Right lobe of liver (tissue), 6 donors: ENCODE results near the gene OSM. TPM values are rescaled to one million over a fixed set of nuclear protein-coding genes. Genes with fewer than 3 reads are reported as not detected.

Experiments
- ATAC-seq, 4 donors: fragments of 200-7000 bp; cut with Tn5 transposase; one replicate each; pipeline ENCODE4 v1.9.1; 2020; ENCODE audit warnings: mild to moderate bottlenecking in 4 of 4, moderate library complexity in 4 of 4
- DNase-seq, 3 donors: peaks; one replicate each; pipeline ENCODE4 v3.0.0-alpha.2; 2020
- H3K27ac ChIP-seq, 3 donors: fragments of 200-600 bp; one replicate each; pipeline ENCODE4 v1.8.0; 2022
- H3K27me3 ChIP-seq, 2 donors: fragments of 200-600 bp; one replicate each; pipeline ENCODE4 v1.8.0; 2022
- H3K36me3 ChIP-seq, 4 donors: fragments of 200-600 bp; sonication (generic) in 1 of 4; one replicate each; pipeline versions ENCODE4 v1.5.1 to v1.8.0; 2017 to 2022; ENCODE audit warnings: control low read depth in 1 of 4
- H3K4me1 ChIP-seq, 4 donors: fragments of 200-600 bp; sonication (generic) in 1 of 4; one replicate each; pipeline versions ENCODE4 v1.5.1 to v1.8.0; 2017 to 2022; ENCODE audit warnings: control low read depth in 1 of 4
- H3K4me3 ChIP-seq, 3 donors: fragments of 200-600 bp; one replicate each; pipeline ENCODE4 v1.8.0; 2022
- H3K9me3 ChIP-seq, 4 donors: fragments of 200-600 bp; sonication (generic) in 1 of 4; one replicate each; pipeline versions ENCODE4 v1.5.1 to v1.8.0; 2017 to 2022; ENCODE audit warnings: control low read depth in 1 of 4
- CTCF ChIP-seq, 4 donors: fragments of 200-600 bp in 3 of 4; fragments of 450-650 bp in 1 of 4; IDR thresholded peaks; one replicate each; pipeline versions ENCODE4 v1.5.1 to v1.8.0; 2016 to 2022; ENCODE audit warnings: antibody characterized with exemption in 4 of 4, mild to moderate bottlenecking in 2 of 4
- POLR2A ChIP-seq: fragments of 450-650 bp; IDR thresholded peaks from one replicate; pipeline ENCODE4 v1.6.1; 2017; ENCODE audit warnings: antibody characterized with exemption, mild to moderate bottlenecking
- WGBS: methylation state at CpG from one replicate; pipeline ENCODE4 v1.1.6; 2018; ENCODE audit warnings: low coverage, low lambda C conversion rate; ENCODE audit not compliant: insufficient coverage; ENCODE audit errors: missing lambda C conversion rate; 5-methylcytosine and 5-hydroxymethylcytosine counted together
- intact Hi-C, 2 donors: fragments of 100-400 bp; cut with DNase I; formaldehyde crosslinking; loops; one replicate each; pipeline versions ENCODE4 v1.11.2 to v1.14.1; 2022
- total RNA-seq, 6 experiments: library from RNA; depleted of rRNA in 2 of 6; stranded (reverse); fragments of >200 nt in 2 of 6; fragmentation: NEBNext Ultra II Directional in 3 of 6; extraction: Animal tissue kit (Norgen Biotek cat#: 25700) in 3 of 6; gene quantifications; one replicate each; pipeline versions ENCODE4 v1.1.0 to v1.2.4, GENCODE V29; 2016 to 2023
- donor health status: DM: no; HTN: yes; CAD: no.
- donor health status: DM: no; HTN: no; CAD: no.
- donor health status: DM: no; HTN: no; CAD: no.
- donor health status: DM: no; HTN: yes; CAD: no.
- donor health status: DM: no; HTN: yes; CAD: no.

Gene OSM
- total RNA-seq, 6 experiments from 2014 or later = 0.10 to 0.75 (median 0.19) TPM; not detected in 2

DNA sequence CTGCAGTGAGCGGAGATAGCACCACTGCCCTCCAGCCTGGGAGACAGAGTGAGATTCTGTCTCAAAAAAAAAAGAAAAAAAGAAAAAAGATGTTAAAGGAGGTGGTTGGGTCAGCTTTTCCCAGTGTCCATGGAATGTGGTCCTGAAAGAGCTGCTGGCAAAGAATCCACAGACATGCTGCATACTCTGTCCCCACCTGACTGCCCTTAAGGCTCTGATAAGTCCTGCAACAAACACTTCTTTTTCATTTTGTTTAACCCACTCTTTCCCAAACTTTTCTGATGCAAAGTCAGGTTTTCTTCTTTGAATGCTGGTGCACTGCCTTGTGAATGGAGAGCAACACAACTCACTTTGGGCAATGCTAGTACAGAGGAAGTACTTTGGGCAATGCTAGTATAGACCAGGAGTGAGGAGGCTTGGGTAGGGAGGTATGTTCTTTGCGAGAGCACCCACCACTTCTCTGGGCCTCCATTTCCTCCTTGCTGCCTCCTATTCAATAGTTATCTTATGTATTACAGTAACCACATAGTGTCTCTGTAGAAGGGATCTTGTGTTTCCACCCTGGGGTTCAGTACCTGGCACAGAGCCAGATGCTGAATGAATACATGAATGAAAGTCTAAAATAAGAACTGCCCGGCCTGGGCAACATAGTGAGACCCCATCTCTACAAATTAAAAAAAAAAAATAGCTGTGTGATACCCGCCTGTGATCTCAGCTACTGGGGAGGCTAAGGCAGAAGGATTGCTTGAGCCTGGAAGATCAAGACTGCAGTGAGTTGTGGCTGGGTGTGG is 39.0 kb downstream of the OSM start:
- Histone ChIP-seq H3K9me3 (no peaks in the 10 kb centered on the region), H3K4me3 (no peak overlapping the region), H3K27ac (no peak overlapping the region), H3K4me1 (no peaks in the 10 kb centered on the region), H3K36me3 (no peaks in the 10 kb centered on the region), H3K27me3 (no peaks in the 10 kb centered on the region)
- 57% methylated on average over 4 of the region's 4 CpGs for WGBS
- no peak for ATAC-seq
- no peak for DNase-seq
- TF ChIP-seq CTCF (IDR thresholded peaks at IDR 0.05) = no peak
- TF ChIP-seq POLR2A = no peak
- intact Hi-C loops = no loop called here

DNA sequence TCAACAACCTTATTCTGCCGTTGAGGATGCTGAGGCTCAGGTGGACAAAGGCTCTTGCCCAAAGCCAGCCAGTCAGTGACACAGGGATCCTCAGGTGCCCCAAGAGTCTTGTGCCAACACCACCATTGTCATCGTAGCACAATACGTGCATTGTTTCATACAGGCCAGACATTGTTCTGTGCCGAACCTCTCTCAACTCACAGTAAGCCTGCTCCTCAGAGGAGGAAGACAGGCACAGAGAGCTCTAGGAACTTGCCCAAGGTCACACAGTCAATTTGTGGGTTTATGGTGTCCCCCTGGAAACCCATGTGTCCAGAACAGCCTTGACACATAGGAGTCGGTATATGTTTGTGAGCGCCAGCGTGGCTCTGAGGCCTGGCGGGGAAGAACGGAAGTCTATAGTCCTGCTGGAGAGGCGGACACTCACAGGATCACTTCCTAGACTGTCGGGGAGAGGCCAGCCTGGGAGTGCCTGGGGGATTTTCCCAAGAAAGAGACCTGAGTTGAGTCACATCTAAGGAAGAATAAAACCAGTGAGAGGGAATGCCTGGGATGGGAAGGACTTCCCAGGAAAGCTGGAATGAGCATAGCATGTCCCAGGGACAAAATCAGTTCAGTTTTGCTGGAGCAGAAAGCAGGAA is 40.3 kb downstream of the OSM start:
- intact Hi-C loops = no loop called here
- TF ChIP-seq POLR2A (no peak), CTCF (IDR thresholded peaks at IDR 0.05) (no peak)
- no peaks in the 10 kb centered on the region for H3K36me3 ChIP-seq
- no peak overlapping the region for H3K27ac ChIP-seq
- no peaks in the 10 kb centered on the region for H3K27me3 ChIP-seq
- no peak overlapping the region for H3K4me3 ChIP-seq
- H3K9me3 ChIP-seq = no peaks in the 10 kb centered on the region
- no peaks in the 10 kb centered on the region for H3K4me1 ChIP-seq
- WGBS = 94% methylated on average over 7 of the region's 11 CpGs
- DNase-seq (no peak), ATAC-seq (no peak)

- no peak overlapping the region for H3K27ac ChIP-seq
- intact Hi-C loops = no loop called here
- no peaks in the 10 kb centered on the region for H3K4me1 ChIP-seq
- DNase-seq (no peak), ATAC-seq (no peak)
- H3K4me3 ChIP-seq = no peak overlapping the region
- no peaks in the 10 kb centered on the region for H3K9me3 ChIP-seq
- no peaks in the 10 kb centered on the region for H3K36me3 ChIP-seq
- TF ChIP-seq CTCF (IDR thresholded peaks at IDR 0.05) (no peak), POLR2A (no peak)
- H3K27me3 ChIP-seq = no peaks in the 10 kb centered on the region
- 49% methylated on average over 6 of the region's 7 CpGs for WGBS
These were observed 41.3 kb downstream of the OSM start for GRCh38 chr22:30225220-30225927.

DNA sequence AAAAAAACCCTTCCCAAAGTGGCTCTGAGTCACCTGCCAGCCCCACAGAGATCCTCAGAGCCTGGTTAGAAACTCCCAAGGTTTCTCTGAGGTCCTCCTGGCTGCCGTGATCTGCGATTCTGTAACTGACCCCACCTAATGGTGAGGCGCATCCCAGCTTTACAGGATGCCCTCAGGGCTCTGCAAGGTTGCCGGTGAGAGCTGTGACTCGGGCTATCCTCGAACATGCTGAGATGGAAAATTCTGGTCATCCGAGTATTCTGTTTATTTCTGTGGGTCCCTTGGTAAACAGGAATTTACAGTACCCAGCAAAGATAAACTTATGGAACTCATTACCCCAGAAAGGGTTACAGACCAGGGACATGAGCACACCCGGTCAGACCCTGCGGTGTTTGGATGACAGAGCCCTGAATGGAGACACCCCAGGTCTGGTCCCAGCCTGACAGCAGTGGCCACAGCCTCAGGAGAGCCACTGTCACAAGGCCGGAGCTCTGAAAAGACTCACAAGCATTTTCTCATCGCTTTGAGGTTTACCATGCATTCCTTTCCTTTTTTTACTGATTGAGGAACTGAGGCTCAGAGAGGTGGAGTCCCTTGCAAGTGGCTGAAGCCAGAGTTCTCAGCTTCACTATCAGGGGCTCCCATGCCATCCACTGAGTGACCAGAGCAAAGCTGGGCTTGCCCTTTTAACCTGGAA is 42.3 kb downstream of the OSM start:
- intact Hi-C loops = no loop called here
- Histone ChIP-seq H3K4me3 (no peak overlapping the region), H3K9me3 (no peaks in the 10 kb centered on the region), H3K27me3 (no peaks in the 10 kb centered on the region), H3K27ac (no peak overlapping the region), H3K36me3 (no peaks in the 10 kb centered on the region), H3K4me1 (no peaks in the 10 kb centered on the region)
- WGBS = 42% methylated on average over 7 of the region's 11 CpGs
- TF ChIP-seq POLR2A (no peak), CTCF (IDR thresholded peaks at IDR 0.05) (no peak)
- ATAC-seq (no peak), DNase-seq (no peak)
